IPS-15b (cell line): ENCODE results near the gene TEX14.
"Not testable (repeated sequence)": the region's sequence is repeated elsewhere in the genome, so short reads cannot be mapped to it uniquely, and the experiment has no call there.

Experiments
- H3K27me3 ChIP-seq: one replicate; pipeline ENCODE4 v1.6.1; 2013; ENCODE audit warnings: low read length; ENCODE audit not compliant: control insufficient read depth, insufficient read depth
- H3K36me3 ChIP-seq: one replicate; pipeline ENCODE4 v1.6.1; 2013; ENCODE audit warnings: low read length; ENCODE audit not compliant: control insufficient read depth, insufficient read depth
- H3K4me1 ChIP-seq: one replicate; pipeline ENCODE4 v1.6.1; 2013; ENCODE audit warnings: mild to moderate bottlenecking, low read length; ENCODE audit not compliant: control insufficient read depth, insufficient read depth
- H3K4me3 ChIP-seq: one replicate; pipeline ENCODE4 v1.5.1; 2013; ENCODE audit warnings: low read depth, low read length
- H3K9ac ChIP-seq: one replicate; pipeline ENCODE4 v1.6.1; 2013; ENCODE audit warnings: low read depth, mild to moderate bottlenecking, low read length
- H3K9me3 ChIP-seq: one replicate; pipeline ENCODE4 v1.6.1; 2013; ENCODE audit warnings: mild to moderate bottlenecking, low read length; ENCODE audit not compliant: control insufficient read depth, insufficient read depth

TEX14 gene

GRCh38 chr17:58703916-58704286 lies 12.1 kb upstream of the TEX14 start:
- H3K4me3 ChIP-seq = no peak overlapping the region
- H3K27me3 ChIP-seq = no peaks in the 10 kb centered on the region
- no peaks in the 10 kb centered on the region for H3K4me1 ChIP-seq
- H3K9ac ChIP-seq = no peak overlapping the region
- no peaks in the 10 kb centered on the region for H3K9me3 ChIP-seq
- H3K36me3 ChIP-seq = peaks cover 5% of the 10 kb centered on the region

GRCh38 chr17:58703137-58703915 lies 11.5 kb upstream of the TEX14 start:
- no peaks in the 10 kb centered on the region for H3K27me3 ChIP-seq
- no peaks in the 10 kb centered on the region for H3K9me3 ChIP-seq
- no peaks in the 10 kb centered on the region for H3K4me1 ChIP-seq
- peaks cover 5% of the 10 kb centered on the region for H3K36me3 ChIP-seq
- no peak overlapping the region for H3K4me3 ChIP-seq
- H3K9ac ChIP-seq = no peak overlapping the region

- Histone ChIP-seq H3K36me3 (peaks cover 5% of the 10 kb centered on the region), H3K27me3 (no peaks in the 10 kb centered on the region), H3K4me3 (no peak overlapping the region), H3K4me1 (no peaks in the 10 kb centered on the region), H3K9me3 (no peaks in the 10 kb centered on the region), H3K9ac (no peak overlapping the region)
Measured at GRCh38 chr17:58702708-58703107, 10.9 kb upstream of the TEX14 start.

- H3K4me1 ChIP-seq = no peaks in the 10 kb centered on the region
- no peaks in the 10 kb centered on the region for H3K27me3 ChIP-seq
- no peak overlapping the region for H3K9ac ChIP-seq
- peaks cover 5% of the 10 kb centered on the region for H3K36me3 ChIP-seq
- no peak overlapping the region for H3K4me3 ChIP-seq
- no peaks in the 10 kb centered on the region for H3K9me3 ChIP-seq
Measured at GRCh38 chr17:58702045-58702476, 10.2 kb upstream of the TEX14 start.

GRCh38 chr17:58699771-58700170 lies 7.9 kb upstream of the TEX14 start:
- Histone ChIP-seq H3K4me1 (no peaks in the 10 kb centered on the region), H3K27me3 (no peaks in the 10 kb centered on the region), H3K4me3 (no peak overlapping the region), H3K9me3 (no peaks in the 10 kb centered on the region), H3K36me3 (peaks cover 5% of the 10 kb centered on the region), H3K9ac (no peak overlapping the region)

GRCh38 chr17:58694826-58695225 lies 3.0 kb upstream of the TEX14 start:
- H3K9me3 ChIP-seq = no peaks in the 10 kb centered on the region
- H3K4me1 ChIP-seq = no peaks in the 10 kb centered on the region
- no peak overlapping the region for H3K4me3 ChIP-seq
- H3K36me3 ChIP-seq = peaks cover 2% of the 10 kb centered on the region
- H3K9ac ChIP-seq = no peak overlapping the region
- H3K27me3 ChIP-seq = no peaks in the 10 kb centered on the region

- H3K4me1 ChIP-seq = no peaks in the 10 kb centered on the region
- no peak overlapping the region for H3K9ac ChIP-seq
- H3K36me3 ChIP-seq = no peaks in the 10 kb centered on the region
- H3K27me3 ChIP-seq = no peaks in the 10 kb centered on the region
- no peak overlapping the region for H3K4me3 ChIP-seq
- no peaks in the 10 kb centered on the region for H3K9me3 ChIP-seq
Measured at GRCh38 chr17:58694302-58694701, 2.5 kb upstream of the TEX14 start.

- Histone ChIP-seq H3K9me3 (no peaks in the 10 kb centered on the region), H3K9ac (no peak overlapping the region), H3K36me3 (no peaks in the 10 kb centered on the region), H3K4me3 (peak overlapping the region; percentile 72), H3K27me3 (no peaks in the 10 kb centered on the region), H3K4me1 (no peaks in the 10 kb centered on the region)
Measured at GRCh38 chr17:58693751-58694150, 1.9 kb upstream of the TEX14 start.

GRCh38 chr17:58693208-58693607 lies 1.4 kb upstream of the TEX14 start:
- peak overlapping the region; percentile 72 for H3K4me3 ChIP-seq
- no peaks in the 10 kb centered on the region for H3K4me1 ChIP-seq

GRCh38 chr17:58692239-58693055 lies 602 bp upstream of the TEX14 start, which contains the start of gene RAD51C:
Gene RAD51C, plus strand, starts transcription at chr17:58692602. Its CDS starts 42 bp downstream, at chr17:58692644.
- Histone ChIP-seq H3K9me3 (no peaks in the 10 kb centered on the region), H3K9ac (peak within 1 kb of the TSS; percentile 86), H3K36me3 (no peaks in the 10 kb centered on the region), H3K27me3 (no peaks in the 10 kb centered on the region), H3K4me1 (no peaks in the 10 kb centered on the region), H3K4me3 (peak within 1 kb of the TSS; percentile 72)

More at GRCh38 chr17:58693208-58693607, 1.4 kb upstream of the TEX14 start:
- Histone ChIP-seq H3K9me3 (no peaks in the 10 kb centered on the region), H3K36me3 (no peaks in the 10 kb centered on the region), H3K9ac (peak overlapping the region; percentile 86), H3K27me3 (no peaks in the 10 kb centered on the region)

GRCh38 chr17:58690033-58690432 lies 1.8 kb downstream of the TEX14 start:
- not testable (repeated sequence) for H3K36me3 ChIP-seq, H3K9me3 ChIP-seq, H3K27me3 ChIP-seq, H3K4me3 ChIP-seq, H3K9ac ChIP-seq, H3K4me1 ChIP-seq

- H3K9ac ChIP-seq = no peak overlapping the region
Measured at GRCh38 chr17:58688521-58688920, 3.3 kb downstream of the TEX14 start.

More at GRCh38 chr17:58688521-58688920, 3.3 kb downstream of the TEX14 start:
- Histone ChIP-seq H3K4me3 (no peak overlapping the region), H3K4me1 (no peaks in the 10 kb centered on the region), H3K9me3 (no peaks in the 10 kb centered on the region), H3K36me3 (no peaks in the 10 kb centered on the region), H3K27me3 (no peaks in the 10 kb centered on the region)
